GM18907 (cell line): Measurements from ENCODE around the gene EPHB1.
A peak's percentile ranks its signal among the peaks of the same experiment; 100 is the strongest.

Experiments
- ATAC-seq: cut with Tn5 transposase; IDR thresholded peaks from one replicate; pipeline ENCODE4 v1.9.1; 2021; ENCODE audit warnings: mild to moderate bottlenecking, moderate library complexity; ENCODE audit not compliant: unreplicated experiment

The EPHB1 gene

DNA sequence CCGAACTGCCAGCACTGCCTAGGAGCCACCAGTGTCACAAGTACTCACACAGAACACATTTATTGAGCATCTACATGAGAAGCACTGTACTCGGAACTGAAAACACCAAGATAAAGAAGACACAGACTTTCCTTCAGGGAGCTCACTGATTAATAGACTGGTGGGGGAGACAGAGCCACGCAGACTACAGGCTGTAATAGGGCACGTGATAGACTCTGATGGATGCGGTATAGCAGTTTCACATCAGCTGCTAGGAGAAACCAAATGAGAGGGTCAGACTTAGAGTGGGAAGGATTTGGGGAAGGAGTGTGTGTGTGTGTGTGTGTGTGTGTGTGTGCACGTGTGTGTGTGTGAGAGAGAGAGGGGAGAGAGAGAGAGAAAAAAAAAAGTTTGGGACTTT, 12.1 kb downstream of the EPHB1 start:
- no peak for ATAC-seq

DNA sequence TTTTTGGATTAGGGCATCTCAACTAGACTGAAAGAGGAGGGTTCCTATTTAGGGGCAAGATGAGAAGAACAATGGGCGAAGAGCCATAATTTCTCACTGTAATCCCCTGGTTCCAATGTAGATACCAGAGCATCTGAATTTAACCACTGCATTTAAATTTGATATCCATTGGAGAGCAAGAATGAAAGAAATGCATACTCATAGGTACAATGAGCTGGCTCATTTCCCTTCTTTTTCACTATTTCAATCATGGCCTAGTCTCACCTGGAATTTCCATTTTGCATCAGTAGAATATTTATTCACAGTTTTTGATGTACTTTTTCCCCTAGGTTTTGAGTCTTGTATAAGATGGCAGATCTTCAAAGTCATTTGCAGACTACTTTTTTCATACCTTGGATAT, 13.8 kb downstream of the EPHB1 start:
- ATAC-seq = no peak

DNA sequence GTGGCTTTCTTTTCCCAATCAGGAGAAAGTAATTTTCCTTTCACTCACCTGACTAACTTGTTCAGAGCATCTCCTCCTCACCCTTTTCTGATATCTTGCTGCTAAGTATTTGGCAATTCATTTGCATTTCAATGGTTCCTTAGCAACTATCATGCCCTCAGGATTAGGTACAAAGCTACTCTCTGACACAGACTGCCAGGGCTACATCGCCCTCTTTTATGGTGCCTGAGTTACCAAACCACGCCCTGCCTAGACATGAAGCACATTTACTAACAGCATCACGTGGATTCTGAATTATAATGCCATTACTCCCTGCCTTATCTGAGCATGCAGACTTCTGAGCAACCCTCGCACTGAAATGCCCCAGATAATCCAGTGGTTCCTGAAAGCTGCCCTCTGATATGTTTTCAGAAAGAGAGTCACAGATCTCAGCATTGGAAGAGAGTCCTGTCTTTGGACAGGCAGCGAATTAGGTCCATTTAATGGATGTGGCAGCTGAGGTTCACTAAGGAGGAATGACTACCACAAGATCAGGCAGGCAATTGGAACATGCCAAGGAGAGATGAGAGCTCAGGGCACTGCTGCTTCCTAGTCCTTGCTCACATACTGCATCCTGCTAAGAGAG, 14.5 kb downstream of the EPHB1 start:
- no peak for ATAC-seq

DNA sequence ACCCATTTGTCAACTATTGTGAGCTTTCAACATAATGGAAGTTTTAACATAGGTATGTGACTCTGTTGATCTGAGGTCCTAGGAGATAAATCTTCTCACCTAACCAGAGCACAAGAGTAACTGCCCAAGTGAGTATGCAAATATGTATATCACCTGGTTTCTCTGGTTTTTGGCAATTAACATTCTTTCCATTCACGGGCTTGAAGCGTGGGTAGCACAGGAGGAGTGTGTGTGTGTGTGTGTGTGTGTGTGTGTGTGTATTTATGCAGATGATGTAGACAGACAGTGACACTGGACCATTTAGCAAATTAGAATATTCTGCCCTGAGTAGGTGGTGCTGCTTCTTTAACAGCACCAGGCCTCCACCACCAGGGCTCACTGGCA, 15.0 kb downstream of the EPHB1 start:
- no peak for ATAC-seq

- no peak for ATAC-seq
These were observed 15.8 kb downstream of the EPHB1 start for GRCh38 chr3:134810850-134811249.

GRCh38 chr3:134813618-134814017, 18.6 kb downstream of the EPHB1 start:
- no peak for ATAC-seq

- no peak for ATAC-seq
These were observed 20.5 kb downstream of the EPHB1 start for GRCh38 chr3:134815519-134815918.

- no peak for ATAC-seq
These were observed 21.6 kb downstream of the EPHB1 start for GRCh38 chr3:134816623-134817022.

- peak; percentile 86 for ATAC-seq
These were observed 22.2 kb downstream of the EPHB1 start for GRCh38 chr3:134817297-134817696.

DNA sequence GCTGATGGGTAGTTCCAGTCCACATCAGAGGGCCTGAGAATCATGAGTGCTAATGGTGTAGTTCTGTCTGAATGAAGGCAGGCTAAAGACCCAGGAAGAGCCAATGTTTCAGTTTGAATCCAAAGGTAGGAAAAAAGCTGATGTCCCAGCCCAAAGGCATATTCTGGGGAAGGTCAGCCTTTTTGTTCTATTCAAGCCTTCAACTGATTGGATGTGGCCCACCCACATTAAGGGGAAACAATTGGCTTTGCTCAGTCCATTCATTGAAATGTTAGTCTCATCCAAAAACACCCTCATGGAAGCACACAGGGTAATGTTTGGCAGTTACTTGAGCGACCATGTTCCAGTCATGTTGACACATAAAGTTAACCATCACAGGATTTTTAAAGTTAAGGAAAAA, 25.9 kb downstream of the EPHB1 start:
- no peak for ATAC-seq

DNA sequence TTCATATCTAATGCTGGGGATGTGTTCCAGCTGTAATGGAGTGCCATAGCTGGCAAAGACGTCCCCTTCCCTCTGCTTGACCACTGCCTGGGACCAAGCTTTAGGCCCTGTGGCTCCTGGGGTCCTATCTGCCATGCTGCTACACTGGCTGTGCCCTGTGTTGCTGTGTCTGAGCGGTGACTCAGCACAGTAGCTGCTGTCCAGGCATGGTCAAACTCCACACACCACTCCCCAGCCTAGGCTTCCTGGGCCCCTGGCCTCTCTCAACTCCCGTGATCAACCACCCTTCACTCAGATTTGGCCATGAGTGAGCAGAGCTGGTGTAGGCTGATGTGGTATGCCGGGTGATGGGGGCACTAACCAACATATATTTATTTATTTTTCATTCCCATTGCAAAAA, 27.0 kb downstream of the EPHB1 start:
- ATAC-seq = no peak

- no peak for ATAC-seq
These were observed 28.6 kb downstream of the EPHB1 start for GRCh38 chr3:134823679-134824078.

- ATAC-seq = no peak
These were observed 29.7 kb downstream of the EPHB1 start for GRCh38 chr3:134824791-134825190.

- ATAC-seq = peak; percentile 76
These were observed 32.2 kb downstream of the EPHB1 start for GRCh38 chr3:134827213-134827612.

GRCh38 chr3:134829721-134830120, 34.7 kb downstream of the EPHB1 start:
- no peak for ATAC-seq

GRCh38 chr3:134832585-134832984, 37.5 kb downstream of the EPHB1 start:
- no peak for ATAC-seq

DNA sequence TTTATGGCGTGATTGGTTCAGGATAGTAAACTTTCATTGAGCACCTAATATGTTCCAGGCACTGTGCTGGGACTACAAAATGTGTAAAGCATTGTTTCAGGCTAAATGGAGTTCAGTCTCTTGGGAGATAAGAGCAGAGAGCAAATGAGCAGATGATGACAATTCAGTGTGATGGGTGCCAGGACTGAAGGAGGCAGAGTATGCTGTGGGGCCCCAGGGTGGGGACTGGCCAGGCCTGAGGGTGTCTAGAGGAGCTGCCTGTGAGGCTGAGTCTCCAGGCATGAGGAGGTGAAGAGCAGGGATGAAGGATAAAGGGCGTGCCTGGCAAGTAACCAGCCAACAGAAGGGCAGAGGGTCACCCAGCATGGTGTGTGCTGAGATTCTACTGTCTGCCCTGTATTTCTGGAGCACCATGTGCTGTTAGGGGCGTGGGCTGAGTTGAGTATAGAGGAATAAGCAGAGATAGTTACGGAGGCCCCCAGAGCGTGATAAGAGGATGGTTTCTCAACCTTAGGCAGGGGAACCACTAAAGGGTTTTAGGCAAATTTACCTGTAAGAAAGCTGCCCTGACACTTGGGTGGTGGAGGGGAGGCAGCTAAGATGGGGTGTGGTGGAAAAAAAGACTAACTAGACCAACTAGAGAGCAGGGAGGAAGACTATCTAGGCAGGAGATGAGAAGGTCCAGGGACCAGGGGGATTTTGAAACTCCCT, 38.5 kb downstream of the EPHB1 start:
- peak; percentile 75 for ATAC-seq

- no peak for ATAC-seq
These were observed 41.9 kb downstream of the EPHB1 start for GRCh38 chr3:134836921-134837320.

- no peak for ATAC-seq
These were observed 43.5 kb downstream of the EPHB1 start for GRCh38 chr3:134838599-134838998.

GRCh38 chr3:134839422-134839821, 44.4 kb downstream of the EPHB1 start:
- ATAC-seq = no peak

DNA sequence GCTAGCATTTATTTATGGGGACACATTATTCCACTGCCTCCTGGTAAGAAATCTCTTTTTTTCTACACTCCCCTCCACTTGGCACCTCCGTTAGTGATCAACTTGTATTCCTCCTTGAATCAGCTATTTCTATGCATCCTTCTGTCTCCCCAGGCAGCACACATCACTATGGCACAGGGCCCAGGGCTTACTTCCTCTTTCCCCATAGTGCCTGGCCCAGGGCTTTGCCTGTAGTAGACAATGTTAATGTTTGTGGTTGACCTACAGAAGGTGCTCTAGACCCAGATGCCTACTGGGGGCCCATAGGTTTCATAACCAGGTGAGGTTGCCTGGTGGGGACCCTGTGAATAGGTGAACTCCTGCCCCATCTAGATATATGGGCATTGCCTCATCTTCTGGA, 44.9 kb downstream of the EPHB1 start:
- ATAC-seq = peak; percentile 76

- ATAC-seq = no peak
These were observed 45.4 kb downstream of the EPHB1 start for GRCh38 chr3:134840459-134840858.

DNA sequence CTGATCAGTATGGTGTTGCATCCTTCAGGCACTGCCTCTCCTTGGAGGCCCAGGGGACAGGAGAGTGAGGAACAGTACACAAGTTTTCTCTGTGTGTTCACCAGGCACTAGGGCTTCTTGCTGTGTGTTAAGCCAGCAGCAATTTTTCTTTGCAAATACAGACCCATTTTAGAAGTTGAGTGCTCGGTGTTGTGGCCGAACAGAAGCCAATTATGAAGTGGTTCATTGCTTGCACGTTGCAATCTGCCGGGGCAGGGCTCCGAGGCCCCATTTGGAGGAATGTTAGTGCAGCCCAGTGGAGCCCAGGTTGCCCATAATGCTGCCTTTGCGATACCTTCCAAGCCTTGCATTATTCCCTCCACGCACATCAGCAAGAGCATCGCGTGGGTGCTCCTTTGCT, 51.0 kb downstream of the EPHB1 start:
- no peak for ATAC-seq
